HFFc6 (cell line): Measurements from ENCODE around the gene GAS2L1. TPM values are rescaled to one million over a fixed set of nuclear protein-coding genes. Genes with fewer than 3 reads are reported as not detected.

Experiments used
- DNase-seq: peaks from one replicate; pipeline ENCODE4 v3.0.0-alpha.2; 2018
- H3K27ac Mint-ChIP-seq: 2 replicates; pipeline ENCODE4 v1.8.0; 2020; ENCODE audit warnings: mild to moderate bottlenecking, mixed read lengths
- H3K27me3 Mint-ChIP-seq: 2 replicates; pipeline ENCODE4 v1.8.0; 2021; ENCODE audit warnings: mild to moderate bottlenecking, moderate library complexity, mixed read lengths; ENCODE audit not compliant: insufficient read depth
- H3K36me3 Mint-ChIP-seq: 2 replicates; pipeline ENCODE4 v1.8.0; 2021; ENCODE audit warnings: low read depth, mixed read lengths
- H3K4me1 Mint-ChIP-seq: 2 replicates; pipeline ENCODE4 v1.8.0; 2020; ENCODE audit warnings: low read depth, mixed read lengths
- H3K4me3 Mint-ChIP-seq: 2 replicates; pipeline ENCODE4 v1.8.0; 2020; ENCODE audit warnings: mild to moderate bottlenecking, moderate library complexity, mixed read lengths
- H3K9me3 Mint-ChIP-seq: 2 replicates; pipeline ENCODE4 v1.8.0; 2020; ENCODE audit warnings: mild to moderate bottlenecking, mixed read lengths
- total RNA-seq, 6 experiments: library from RNA; stranded (reverse); fragmentation: NEBNext Ultra II Directional; extraction: Animal tissue kit (Norgen Biotek cat#: 25700); gene quantifications; 2 replicates in 1 of 6; 3 replicates in 5 of 6; pipeline ENCODE4 v1.2.3, GENCODE V29; 2021
- TF ChIP-seq, protein P1 (sequence below): fragments of 200-600 bp; sonication (generic); IDR thresholded peaks from 2 replicates; pipeline ENCODE4 v1.5.0; 2021; ENCODE audit warnings: antibody characterized with exemption, mild to moderate bottlenecking

GAS2L1 gene
- total RNA-seq, 6 experiments from 2014 or later = 40.5 to 48.8 (median 43.3) TPM

DNA sequence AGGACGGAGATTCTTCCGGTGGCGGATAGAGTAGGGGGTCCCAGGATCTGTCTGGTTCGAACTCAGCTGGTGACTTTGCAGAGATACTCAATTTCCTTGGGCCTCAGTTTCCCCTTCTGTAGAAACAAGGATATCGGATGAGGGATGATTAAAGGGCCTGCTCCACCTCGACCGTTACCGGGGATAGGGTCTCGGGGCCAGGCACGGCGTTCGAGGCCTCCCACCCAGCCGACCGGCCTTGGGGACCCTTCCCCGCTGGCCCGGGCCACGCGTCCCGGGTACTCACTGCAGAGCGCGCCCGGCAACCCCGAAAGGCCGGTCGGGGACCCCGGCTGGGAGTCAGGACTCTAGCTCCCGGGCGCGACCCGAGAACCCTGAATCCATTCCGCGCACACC lies 39.0 kb upstream of the GAS2L1 start:
- Mint-ChIP-seq H3K27ac (peak overlapping the region; percentile 99), H3K4me1 (peaks cover 47% of the 10 kb centered on the region), H3K9me3 (no peaks in the 10 kb centered on the region), H3K36me3 (peaks cover 43% of the 10 kb centered on the region), H3K4me3 (peak overlapping the region; percentile 95), H3K27me3 (peaks cover 4% of the 10 kb centered on the region)
- DNase-seq = no peak
- TF ChIP-seq, protein P1, sequence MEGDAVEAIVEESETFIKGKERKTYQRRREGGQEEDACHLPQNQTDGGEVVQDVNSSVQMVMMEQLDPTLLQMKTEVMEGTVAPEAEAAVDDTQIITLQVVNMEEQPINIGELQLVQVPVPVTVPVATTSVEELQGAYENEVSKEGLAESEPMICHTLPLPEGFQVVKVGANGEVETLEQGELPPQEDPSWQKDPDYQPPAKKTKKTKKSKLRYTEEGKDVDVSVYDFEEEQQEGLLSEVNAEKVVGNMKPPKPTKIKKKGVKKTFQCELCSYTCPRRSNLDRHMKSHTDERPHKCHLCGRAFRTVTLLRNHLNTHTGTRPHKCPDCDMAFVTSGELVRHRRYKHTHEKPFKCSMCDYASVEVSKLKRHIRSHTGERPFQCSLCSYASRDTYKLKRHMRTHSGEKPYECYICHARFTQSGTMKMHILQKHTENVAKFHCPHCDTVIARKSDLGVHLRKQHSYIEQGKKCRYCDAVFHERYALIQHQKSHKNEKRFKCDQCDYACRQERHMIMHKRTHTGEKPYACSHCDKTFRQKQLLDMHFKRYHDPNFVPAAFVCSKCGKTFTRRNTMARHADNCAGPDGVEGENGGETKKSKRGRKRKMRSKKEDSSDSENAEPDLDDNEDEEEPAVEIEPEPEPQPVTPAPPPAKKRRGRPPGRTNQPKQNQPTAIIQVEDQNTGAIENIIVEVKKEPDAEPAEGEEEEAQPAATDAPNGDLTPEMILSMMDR = no peak; the same call in 1 of the 2 replicates

DNA sequence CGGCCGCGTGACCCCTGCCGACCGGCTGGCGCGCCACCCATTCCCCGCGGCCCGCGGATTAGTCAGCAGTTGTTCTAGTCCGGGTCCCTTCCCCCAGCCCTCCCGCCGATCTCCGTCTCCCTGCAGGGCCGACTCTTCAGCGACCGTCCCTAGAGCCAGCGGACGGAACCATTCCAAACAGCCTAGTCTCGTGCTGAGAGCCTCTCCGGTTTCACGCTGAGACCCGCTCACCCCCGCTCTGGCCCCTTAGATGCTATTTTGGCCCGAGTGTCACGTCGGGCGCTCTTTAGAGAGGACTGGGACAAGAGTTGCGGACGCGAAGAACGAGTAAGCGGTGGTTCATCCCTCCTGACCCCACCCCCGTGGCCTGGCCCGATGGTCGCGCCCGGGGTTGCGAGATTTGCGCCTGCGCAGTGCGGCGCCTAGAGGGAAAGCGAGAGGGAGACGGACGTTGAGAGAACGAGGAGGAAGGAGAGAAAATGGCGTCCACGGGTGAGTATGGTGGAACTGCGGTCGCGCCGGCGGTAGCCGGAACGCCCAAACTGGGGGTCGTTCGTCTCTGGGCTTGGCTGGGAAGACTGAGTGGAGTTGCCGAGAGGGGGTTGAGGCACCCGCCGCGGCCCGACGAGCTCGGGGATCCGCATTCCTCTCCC lies 38.5 kb upstream of the GAS2L1 start, which contains the start of the genes EWSR1 and RHBDD3:
EWSR1 (plus strand) TSS at position 411 of the 653 bp plus-strand sequence; CDS start at position 480, 69 bp downstream.
RHBDD3 (minus strand) TSS at position 124 of the 653 bp plus-strand sequence. CDS start 2,355 bp downstream, outside the sequence.
- peaks cover 52% of the 10 kb centered on the region for H3K4me1 Mint-ChIP-seq
- TF ChIP-seq, protein P1 = peak; percentile 37; the same call in 1 of the 2 replicates
- DNase-seq = peak; percentile 97
- peaks cover 49% of the 10 kb centered on the region for H3K36me3 Mint-ChIP-seq
- H3K27me3 Mint-ChIP-seq = peaks cover 4% of the 10 kb centered on the region
- no peaks in the 10 kb centered on the region for H3K9me3 Mint-ChIP-seq
- H3K27ac Mint-ChIP-seq = peak within 1 kb of the TSS; percentile 99
- peak within 1 kb of the TSS; percentile 95 for H3K4me3 Mint-ChIP-seq

DNA sequence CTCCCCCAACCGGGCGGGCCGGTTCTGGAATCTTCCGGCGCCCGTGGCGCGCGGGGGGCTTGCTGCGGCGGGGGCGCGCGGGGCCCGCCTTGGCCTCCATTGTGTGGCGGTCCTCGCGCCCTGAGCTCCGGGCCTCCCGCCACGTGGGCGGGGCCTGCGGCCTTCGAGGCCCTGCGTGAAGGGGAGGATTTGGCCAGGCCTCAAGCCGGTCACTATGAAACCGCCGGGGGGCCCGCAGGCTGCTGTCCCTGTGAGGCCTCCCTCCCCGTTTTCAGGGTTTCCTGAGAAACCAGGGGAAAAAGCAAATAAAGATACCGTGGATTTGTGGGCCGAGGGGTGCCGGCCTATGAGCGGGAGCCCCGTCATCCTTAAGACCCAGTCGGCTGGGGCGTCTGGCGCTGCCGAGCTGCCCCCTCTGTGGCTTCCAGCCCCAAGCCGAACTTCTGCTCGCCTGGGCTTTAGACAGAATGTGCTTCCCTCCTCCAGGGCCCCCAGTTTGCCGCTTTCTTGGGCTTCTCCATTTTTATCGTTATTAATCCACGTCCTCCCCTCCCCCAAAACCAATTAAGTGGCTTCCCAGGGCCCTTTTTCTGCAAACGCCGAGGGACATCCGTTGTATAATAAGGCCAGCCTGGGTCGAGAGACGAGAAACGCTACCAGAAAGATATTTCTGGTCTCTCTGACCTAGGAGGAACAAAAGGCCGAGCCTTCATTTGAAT lies 37.8 kb upstream of the GAS2L1 start:
- H3K9me3 Mint-ChIP-seq = no peaks in the 10 kb centered on the region
- H3K4me3 Mint-ChIP-seq = peak overlapping the region; percentile 95
- peak overlapping the region; percentile 99 for H3K27ac Mint-ChIP-seq
- TF ChIP-seq, protein P1 = no peak
- peaks cover 56% of the 10 kb centered on the region for H3K36me3 Mint-ChIP-seq
- DNase-seq = peak; percentile 56
- H3K4me1 Mint-ChIP-seq = peaks cover 59% of the 10 kb centered on the region
- peaks cover 4% of the 10 kb centered on the region for H3K27me3 Mint-ChIP-seq

DNA sequence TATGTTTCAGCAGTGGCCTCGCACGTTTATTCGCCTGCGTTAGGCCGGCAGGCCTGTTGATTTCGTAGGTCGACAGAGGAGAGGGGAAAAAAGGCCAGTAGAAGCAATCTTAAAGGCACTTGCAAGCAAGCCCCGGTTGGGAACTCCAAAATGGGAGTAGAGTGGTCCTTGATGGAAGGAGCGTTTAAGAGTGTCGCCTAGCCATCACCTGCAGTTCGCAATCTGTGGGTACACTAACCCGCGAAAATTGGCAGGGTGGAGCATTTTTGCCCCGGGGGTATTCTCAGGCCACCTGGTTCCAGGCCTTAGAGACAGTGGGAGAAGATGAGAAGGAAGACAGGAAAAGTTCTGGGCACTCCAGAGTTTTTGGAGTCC lies 37.2 kb upstream of the GAS2L1 start:
- no peak for DNase-seq
- Mint-ChIP-seq H3K9me3 (no peaks in the 10 kb centered on the region), H3K36me3 (peaks cover 61% of the 10 kb centered on the region), H3K4me1 (peaks cover 64% of the 10 kb centered on the region), H3K27ac (peak overlapping the region; percentile 99), H3K27me3 (peaks cover 4% of the 10 kb centered on the region), H3K4me3 (peak overlapping the region; percentile 95)
- TF ChIP-seq, protein P1 = no peak

DNA sequence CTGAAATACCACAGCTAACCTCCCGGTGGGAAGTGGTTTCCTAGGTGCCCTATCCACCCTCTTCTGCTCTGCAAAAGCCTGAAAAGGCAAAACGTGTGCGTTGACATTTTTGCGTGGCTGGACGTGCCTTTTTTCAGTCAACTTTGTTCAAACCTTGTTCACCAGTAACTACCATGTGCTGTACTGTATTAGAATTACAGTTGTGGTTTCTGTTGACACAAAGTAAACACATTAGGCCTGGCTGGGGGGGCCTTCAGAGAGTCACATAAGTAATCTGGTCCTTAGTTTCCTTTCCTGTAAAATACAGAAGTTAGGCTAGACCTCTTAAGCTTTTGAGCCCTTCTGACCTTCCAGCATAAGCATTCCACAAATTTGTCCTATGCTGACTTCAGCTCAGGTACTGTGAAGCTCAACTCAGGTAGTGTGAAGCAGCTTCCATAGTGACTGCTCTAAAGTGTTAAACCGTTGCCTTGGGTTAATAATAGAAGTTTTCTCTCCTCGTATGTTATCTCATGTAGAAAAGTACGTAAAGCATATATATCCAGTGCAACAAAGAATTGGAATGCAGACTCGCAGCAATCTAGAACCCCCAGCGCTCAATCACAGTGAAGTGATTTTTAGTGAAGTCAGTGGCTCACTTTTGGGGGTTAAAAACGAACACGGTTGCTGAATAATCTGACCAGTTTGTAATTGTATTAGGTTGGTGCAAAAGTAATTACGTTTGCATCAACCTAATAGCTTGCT lies 36.5 kb upstream of the GAS2L1 start:
- H3K4me3 Mint-ChIP-seq = peak overlapping the region; percentile 95
- TF ChIP-seq, protein P1 = no peak
- peaks cover 71% of the 10 kb centered on the region for H3K4me1 Mint-ChIP-seq
- peak overlapping the region; percentile 99 for H3K27ac Mint-ChIP-seq
- DNase-seq = no peak
- H3K36me3 Mint-ChIP-seq = peaks cover 68% of the 10 kb centered on the region
- no peaks in the 10 kb centered on the region for H3K9me3 Mint-ChIP-seq
- H3K27me3 Mint-ChIP-seq = peaks cover 4% of the 10 kb centered on the region
